Forelimb muscle (tissue), 1 donor: Measurements from ENCODE around the gene FUZ. TPM values are rescaled to one million over a fixed set of nuclear protein-coding genes. Genes with fewer than 3 reads are reported as not detected.
A peak's percentile ranks its signal among the peaks of the same experiment; 100 is the strongest.
"Not testable (repeated sequence)": the region's sequence is repeated elsewhere in the genome, so short reads cannot be mapped to it uniquely, and the experiment has no call there.

Experiments used
- DNase-seq: peaks from one replicate; pipeline ENCODE4 v3.0.0-alpha.2; 2013; ENCODE audit warnings: low read depth
- polyA plus RNA-seq: library from polyadenylated mRNA; unstranded; fragments of 120-200 nt; gene quantifications from one replicate; pipeline ENCODE4 v1.2.1, GENCODE V29; 2013; ENCODE audit not compliant: insufficient read length

Gene FUZ
- polyA plus RNA-seq, 1 donor, result 17.0 TPM

- no peak for DNase-seq
These were observed 20.5 kb upstream of the FUZ start for GRCh38 chr19:49833599-49833998.

GRCh38 chr19:49832556-49832955 lies 19.5 kb upstream of the FUZ start:
- DNase-seq, result no peak

GRCh38 chr19:49831592-49831991 lies 18.5 kb upstream of the FUZ start:
- no peak for DNase-seq

GRCh38 chr19:49830766-49831165 lies 17.7 kb upstream of the FUZ start:
- no peak for DNase-seq

- no peak for DNase-seq
These were observed 16.6 kb upstream of the FUZ start for GRCh38 chr19:49829721-49830120.

GRCh38 chr19:49829200-49829599 lies 16.1 kb upstream of the FUZ start:
- DNase-seq, result no peak

GRCh38 chr19:49827034-49827433 lies 13.9 kb upstream of the FUZ start:
- no peak for DNase-seq

GRCh38 chr19:49824662-49825061 lies 11.6 kb upstream of the FUZ start:
- DNase-seq, result no peak

GRCh38 chr19:49823472-49823871 lies 10.4 kb upstream of the FUZ start:
- no peak for DNase-seq

- no peak for DNase-seq
These were observed 7.0 kb upstream of the FUZ start for GRCh38 chr19:49820125-49820524.

GRCh38 chr19:49819452-49820115 lies 6.5 kb upstream of the FUZ start:
- DNase-seq, result not testable (repeated sequence)

GRCh38 chr19:49818649-49819370 lies 5.7 kb upstream of the FUZ start:
- DNase-seq, result no peak

GRCh38 chr19:49817964-49818648 lies 5.0 kb upstream of the FUZ start, which contains the start of gene MED25:
TSS of gene MED25 (plus strand) at chr19:49818289. CDS start at chr19:49818342, 53 bp downstream.
- DNase-seq, result peak; percentile 66

GRCh38 chr19:49816590-49816989 lies 3.5 kb upstream of the FUZ start:
- no peak for DNase-seq

- no peak for DNase-seq
These were observed 918 bp upstream of the FUZ start for GRCh38 chr19:49814010-49814409.

GRCh38 chr19:49812452-49812996 lies 568 bp downstream of the FUZ start:
- no peak for DNase-seq

GRCh38 chr19:49811328-49811727 lies 1.8 kb downstream of the FUZ start:
- no peak for DNase-seq

GRCh38 chr19:49809941-49810389 lies 3.1 kb downstream of the FUZ start:
- DNase-seq, result no peak

- DNase-seq, result no peak
These were observed 3.7 kb downstream of the FUZ start for GRCh38 chr19:49809160-49809940.

GRCh38 chr19:49808711-49809159 lies 4.4 kb downstream of the FUZ start:
- DNase-seq, result peak; percentile 43

GRCh38 chr19:49807904-49808675 lies 5.0 kb downstream of the FUZ start:
- DNase-seq, result no peak
